Cardiac fibroblast (primary cell): ENCODE results near the gene PIGB.
A peak's percentile ranks its signal among the peaks of the same experiment; 100 is the strongest.
"Not testable (repeated sequence)": the region's sequence is repeated elsewhere in the genome, so short reads cannot be mapped to it uniquely, and the experiment has no call there.

Experiments
- DNase-seq, 2 donors: peaks; one replicate each; pipeline versions ENCODE4 v3.0.0 to v3.0.0-alpha.2; 2010; ENCODE audit warnings: low read depth in 2 of 2
- H3K4me3 ChIP-seq, 2 donors: replicated peaks in 1 of 2; 1 replicate in 1 of 2; 2 replicates in 1 of 2; pipeline ENCODE4 v1.5.1; 2011; ENCODE audit warnings: low read depth in 2 of 2, low read length in 2 of 2, mild to moderate bottlenecking in 2 of 2, moderate library complexity in 1 of 2
- CTCF ChIP-seq: IDR thresholded peaks from one replicate; pipeline ENCODE4 v1.5.1; 2011; ENCODE audit warnings: low read depth, mild to moderate bottlenecking, low read length, inconsistent platforms

The PIGB gene

GRCh38 chr15:55288006-55288717 is 30.9 kb upstream of the PIGB start:
- peak overlapping the region in 1 of 2 donors; percentile 72 for H3K4me3 ChIP-seq
- no peak for TF ChIP-seq CTCF
- DNase-seq: no peak

GRCh38 chr15:55289011-55289745 is 29.8 kb upstream of the PIGB start:
- peak; percentile 59 to 62 for DNase-seq
- TF ChIP-seq CTCF: no peak
- H3K4me3 ChIP-seq: peak overlapping the region; percentile 72 to 87

- H3K4me3 ChIP-seq: peak within 1 kb of the TSS; percentile 72 to 87
- peak; percentile 82 to 86 for DNase-seq
- no peak for TF ChIP-seq CTCF
These were observed 29.1 kb upstream of the PIGB start, which contains the start of gene RAB27A for GRCh38 chr15:55289746-55290527. Gene RAB27A (minus strand): TSS chr15:55289813. CDS start chr15:55234934, 54,879 bp downstream.

GRCh38 chr15:55290528-55291057 is 28.4 kb upstream of the PIGB start:
- DNase-seq: peak; percentile 88 to 89
- H3K4me3 ChIP-seq: peak overlapping the region; percentile 72 to 87
- TF ChIP-seq CTCF: peak; percentile 96

GRCh38 chr15:55297315-55297714 is 21.7 kb upstream of the PIGB start:
- no peak for DNase-seq
- TF ChIP-seq CTCF: no peak
- H3K4me3 ChIP-seq: no peak overlapping the region

- H3K4me3 ChIP-seq: not testable (repeated sequence)
These were observed 16.2 kb upstream of the PIGB start for GRCh38 chr15:55302801-55303200.

More at GRCh38 chr15:55302801-55303200, 16.2 kb upstream of the PIGB start:
- not testable (repeated sequence) for DNase-seq
